HepG2 (cell line): ENCODE data around the gene CABLES2. TPM values are rescaled to one million over a fixed set of nuclear protein-coding genes. Genes with fewer than 3 reads are reported as not detected.

Source experiments
- CHD4 ChIP-seq: fragments of 200-600 bp; sonication (generic); IDR thresholded peaks from 2 replicates; pipeline ENCODE4 v1.7.0; 2017; ENCODE audit warnings: mild to moderate bottlenecking, low read length, borderline replicate concordance
- HNRNPUL1 ChIP-seq: fragments of 200-400 bp; formaldehyde crosslinking; IDR thresholded peaks from 2 replicates; pipeline ENCODE4 v1.6.1; 2017; ENCODE audit warnings: low read depth, mild to moderate bottlenecking, low read length, moderate library complexity
- KIAA2018 ChIP-seq: sonication (generic); formaldehyde crosslinking; IDR thresholded peaks from 2 replicates; pipeline ENCODE4 v1.5.0; 2020; ENCODE audit warnings: mild to moderate bottlenecking, missing genetic modification reagents, borderline replicate concordance
- NR2F2 ChIP-seq: IDR thresholded peaks from 2 replicates; pipeline ENCODE4 v1.6.1; 2012; ENCODE audit warnings: low read depth, inconsistent platforms, borderline replicate concordance
- TRAFD1 ChIP-seq: sonication (generic); formaldehyde crosslinking; IDR thresholded peaks from 2 replicates; pipeline ENCODE4 v1.5.1; 2020; ENCODE audit warnings: missing genetic modification reagents, mild to moderate bottlenecking, borderline replicate concordance
- ZBTB14 ChIP-seq: sonication (generic); formaldehyde crosslinking; IDR thresholded peaks from 2 replicates; pipeline ENCODE4 v1.4.0; 2020; ENCODE audit warnings: missing genetic modification reagents
- ZNF350 ChIP-seq: sonication (generic); formaldehyde crosslinking; IDR thresholded peaks from 2 replicates; pipeline ENCODE4 v1.4.0; 2020; ENCODE audit warnings: mild to moderate bottlenecking, low read depth, missing genetic modification reagents, borderline replicate concordance
- ZNF354B ChIP-seq: sonication (generic); formaldehyde crosslinking; IDR thresholded peaks from 2 replicates; pipeline ENCODE4 v1.8.0; 2022; ENCODE audit warnings: mild to moderate bottlenecking, missing genetic modification reagents
- ZNF737 ChIP-seq: sonication (generic); formaldehyde crosslinking; IDR thresholded peaks from 2 replicates; pipeline ENCODE4 v1.5.0; 2020; ENCODE audit warnings: missing genetic modification reagents, mild to moderate bottlenecking, borderline replicate concordance
- polyA plus RNA-seq, 8 experiments: library from polyadenylated mRNA; depleted of rRNA in 3 of 8; stranded (reverse) in 7 of 8; unstranded in 1 of 8; fragments of >200 nt; fragmentation: Illumina TruSeq in 4 of 8; extraction: Trizol in 4 of 8; gene quantifications; 2 replicates each; pipeline versions ENCODE4 v1.2.1 to v1.2.3, GENCODE V29; 2011 to 2016; ENCODE audit warnings: low read depth in 4 of 8, missing spikeins in 1 of 8, mixed read lengths in 1 of 8; ENCODE audit not compliant: insufficient read depth in 1 of 8
- total RNA-seq, 5 experiments: library from RNA; depleted of rRNA; stranded (reverse); fragments of >200 nt; fragmentation: Illumina TruSeq; extraction: Trizol; gene quantifications; 2 replicates each; pipeline ENCODE4 v1.2.3, GENCODE V29; 2016; ENCODE audit warnings: low read depth in 1 of 5
- TF ChIP-seq, protein P1 (sequence below): sonication (generic); formaldehyde crosslinking; IDR thresholded peaks from 2 replicates; pipeline ENCODE4 v1.5.0; 2020; ENCODE audit warnings: mild to moderate bottlenecking, missing genetic modification reagents
- TF ChIP-seq, protein P2 (sequence below): sonication (generic); formaldehyde crosslinking; IDR thresholded peaks from 2 replicates; pipeline ENCODE4 v1.8.0; 2022; ENCODE audit warnings: low read depth, missing genetic modification reagents

The CABLES2 gene
- total and polyA plus RNA-seq, 2 of the 13 experiments (the other 11 are each of a cell fraction or from before 2014, with no cell fraction given) = 5.2 to 9.7 TPM

- no peak; the same call in 1 of the 2 replicates for TF ChIP-seq ZBTB14 (CRISPR knock-in tag)
- TF ChIP-seq ZNF350 = 0 out of 2 replicates have a peak, but pooled peaks have one; percentile 11
- TF ChIP-seq NR2F2 = no peak; the same call in 1 of the 2 replicates
- peak; percentile 53; the same call in 1 of the 2 replicates for TF ChIP-seq CHD4
- TF ChIP-seq TRAFD1 (CRISPR knock-in tag) = no peak
- TF ChIP-seq ZNF354B (CRISPR knock-in tag) = no peak
- TF ChIP-seq KIAA2018 (CRISPR knock-in tag) = no peak
- TF ChIP-seq, protein P1, sequence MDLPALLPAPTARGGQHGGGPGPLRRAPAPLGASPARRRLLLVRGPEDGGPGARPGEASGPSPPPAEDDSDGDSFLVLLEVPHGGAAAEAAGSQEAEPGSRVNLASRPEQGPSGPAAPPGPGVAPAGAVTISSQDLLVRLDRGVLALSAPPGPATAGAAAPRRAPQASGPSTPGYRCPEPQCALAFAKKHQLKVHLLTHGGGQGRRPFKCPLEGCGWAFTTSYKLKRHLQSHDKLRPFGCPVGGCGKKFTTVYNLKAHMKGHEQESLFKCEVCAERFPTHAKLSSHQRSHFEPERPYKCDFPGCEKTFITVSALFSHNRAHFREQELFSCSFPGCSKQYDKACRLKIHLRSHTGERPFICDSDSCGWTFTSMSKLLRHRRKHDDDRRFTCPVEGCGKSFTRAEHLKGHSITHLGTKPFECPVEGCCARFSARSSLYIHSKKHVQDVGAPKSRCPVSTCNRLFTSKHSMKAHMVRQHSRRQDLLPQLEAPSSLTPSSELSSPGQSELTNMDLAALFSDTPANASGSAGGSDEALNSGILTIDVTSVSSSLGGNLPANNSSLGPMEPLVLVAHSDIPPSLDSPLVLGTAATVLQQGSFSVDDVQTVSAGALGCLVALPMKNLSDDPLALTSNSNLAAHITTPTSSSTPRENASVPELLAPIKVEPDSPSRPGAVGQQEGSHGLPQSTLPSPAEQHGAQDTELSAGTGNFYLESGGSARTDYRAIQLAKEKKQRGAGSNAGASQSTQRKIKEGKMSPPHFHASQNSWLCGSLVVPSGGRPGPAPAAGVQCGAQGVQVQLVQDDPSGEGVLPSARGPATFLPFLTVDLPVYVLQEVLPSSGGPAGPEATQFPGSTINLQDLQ = no peak
- TF ChIP-seq, protein P2, sequence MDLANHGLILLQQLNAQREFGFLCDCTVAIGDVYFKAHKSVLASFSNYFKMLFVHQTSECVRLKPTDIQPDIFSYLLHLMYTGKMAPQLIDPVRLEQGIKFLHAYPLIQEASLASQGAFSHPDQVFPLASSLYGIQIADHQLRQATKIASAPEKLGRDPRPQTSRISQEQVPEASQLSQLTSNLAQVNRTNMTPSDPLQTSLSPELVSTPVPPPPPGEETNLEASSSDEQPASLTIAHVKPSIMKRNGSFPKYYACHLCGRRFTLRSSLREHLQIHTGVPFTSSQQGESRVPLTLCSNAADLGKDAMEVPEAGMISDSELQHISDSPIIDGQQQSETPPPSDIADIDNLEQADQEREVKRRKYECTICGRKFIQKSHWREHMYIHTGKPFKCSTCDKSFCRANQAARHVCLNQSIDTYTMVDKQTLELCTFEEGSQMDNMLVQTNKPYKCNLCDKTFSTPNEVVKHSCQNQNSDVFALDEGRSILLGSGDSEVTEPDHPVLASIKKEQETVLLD (CRISPR knock-in tag) = 0 out of 2 replicates have a peak, but pooled peaks have one; percentile 36
- no peak for TF ChIP-seq ZNF737
- TF ChIP-seq HNRNPUL1 = no peak
Observed at GRCh38 chr20:62412194-62413024, 5.3 kb upstream of the CABLES2 start (continued).
